Keratinocyte (primary cell): ENCODE results near the gene CD99L2. TPM values are rescaled to one million over a fixed set of nuclear protein-coding genes. Genes with fewer than 3 reads are reported as not detected.

ENCODE experiments used
- DNase-seq: peaks from one replicate; pipeline ENCODE4 v3.0.0-alpha.2; 2011; ENCODE audit warnings: low read depth, missing footprints, low spot score
- FAIRE-seq: peaks from 2 replicates; lab custom pipeline; 2011; peaks lifted over from hg19 to GRCh38; lab: Jason Lieb, UNC
- H2AFZ ChIP-seq: 2 replicates; pipeline ENCODE4 v1.6.0; 2012; ENCODE audit warnings: low read length, control low read depth, inconsistent platforms; ENCODE audit not compliant: control insufficient read depth
- H3K27ac ChIP-seq: 2 replicates; pipeline ENCODE4 v1.5.1; 2011; ENCODE audit warnings: low read length; ENCODE audit not compliant: control insufficient read depth, insufficient read depth
- H3K27me3 ChIP-seq: 3 replicates; pipeline ENCODE4 v1.6.0; 2011; ENCODE audit warnings: low read length; ENCODE audit not compliant: control insufficient read depth, insufficient read depth; ENCODE audit errors: extremely low read depth
- H3K36me3 ChIP-seq, 2 experiments: 2 replicates in 1 of 2; 3 replicates in 1 of 2; pipeline ENCODE4 v1.5.1; 2011; ENCODE audit warnings: low read length in 2 of 2, mild to moderate bottlenecking in 1 of 2; ENCODE audit not compliant: control insufficient read depth in 2 of 2, insufficient read depth in 2 of 2; ENCODE audit errors: extremely low read depth in 1 of 2
- H3K4me1 ChIP-seq: 3 replicates; pipeline ENCODE4 v1.5.1; 2011; ENCODE audit warnings: low read length; ENCODE audit not compliant: control insufficient read depth, insufficient read depth; ENCODE audit errors: extremely low read depth
- H3K4me2 ChIP-seq: 3 replicates; pipeline ENCODE4 v1.6.0; 2011; ENCODE audit warnings: low read depth, low read length; ENCODE audit not compliant: control insufficient read depth, insufficient read depth; ENCODE audit errors: extremely low read depth
- H3K4me3 ChIP-seq, 3 experiments: fragments of 200-600 bp in 1 of 3; sonication (generic) in 1 of 3; 2 replicates in 2 of 3; 3 replicates in 1 of 3; pipeline ENCODE4 v1.5.1; 2011 to 2016; ENCODE audit warnings: low read length in 3 of 3, mild to moderate bottlenecking in 3 of 3, control low read depth in 2 of 3, inconsistent platforms in 1 of 3, low read depth in 1 of 3, mixed read lengths in 1 of 3, mixed run types in 1 of 3, moderate library complexity in 1 of 3; ENCODE audit not compliant: control insufficient read depth in 2 of 3, insufficient read depth in 2 of 3; ENCODE audit errors: extremely low read depth in 1 of 3
- H3K79me2 ChIP-seq: 2 replicates; pipeline ENCODE4 v1.6.0; 2012; ENCODE audit warnings: low read length; ENCODE audit not compliant: control insufficient read depth, insufficient read depth
- H3K9ac ChIP-seq: 3 replicates; pipeline ENCODE4 v1.6.0; 2011; ENCODE audit warnings: low read length; ENCODE audit not compliant: control insufficient read depth, insufficient read depth; ENCODE audit errors: extremely low read depth
- H3K9me1 ChIP-seq: 3 replicates; pipeline ENCODE4 v1.6.0; 2011; ENCODE audit warnings: low read length; ENCODE audit not compliant: control insufficient read depth, insufficient read depth; ENCODE audit errors: extremely low read depth
- H3K9me3 ChIP-seq: 2 replicates; pipeline ENCODE4 v1.5.1; 2012; ENCODE audit warnings: low read depth, low read length; ENCODE audit not compliant: control insufficient read depth
- H4K20me1 ChIP-seq: 3 replicates; pipeline ENCODE4 v1.6.0; 2011; ENCODE audit warnings: low read length; ENCODE audit not compliant: control insufficient read depth, insufficient read depth; ENCODE audit errors: extremely low read depth
- EZH2 ChIP-seq: IDR thresholded peaks from one replicate; pipeline ENCODE4 v1.6.1; 2012; ENCODE audit warnings: inconsistent platforms, mild to moderate bottlenecking, low read length, moderate library complexity
- dilution Hi-C: fragments of 300-500 bp; cut with MboI; formaldehyde crosslinking; loops from one replicate; pipeline ENCODE4 v1.7.0; 2020; ENCODE audit warnings: low sequenced_read_pairs; ENCODE audit not compliant: extremely low pct_ligation_motif_present
- polyA plus RNA-seq, 5 experiments: library from polyadenylated mRNA; depleted of rRNA in 3 of 5; stranded (reverse) in 3 of 5; stranded (forward) in 1 of 5; unstranded in 1 of 5; fragments of >200 nt; gene quantifications; 1 replicate in 1 of 5; 2 replicates in 3 of 5; 3 replicates in 1 of 5; pipeline versions ENCODE4 v1.2.1 to v1.2.3, GENCODE V29; 2011 to 2012; ENCODE audit warnings: missing spikeins in 2 of 5, low read depth in 1 of 5, low replicate concordance in 1 of 5
- TF ChIP-seq, protein P1 (sequence below), 3 experiments: IDR thresholded peaks in 1 of 3; conservative IDR thresholded peaks in 1 of 3; optimal IDR thresholded peaks in 1 of 3; 2 replicates in 2 of 3; 3 replicates in 1 of 3; pipeline versions ENCODE3 to v1.5.1; 2011; ENCODE audit warnings: low read length in 3 of 3, mild to moderate bottlenecking in 3 of 3, moderate library complexity in 2 of 3, control low read depth in 1 of 3, inconsistent platforms in 1 of 3; ENCODE audit not compliant: insufficient read depth in 2 of 3; ENCODE audit errors: extremely low read depth in 1 of 3

The CD99L2 gene
- polyA plus RNA-seq, 1 donor (not counting 4 experiments of a cell fraction or from before 2014, with no cell fraction given) = 14.4 TPM

GRCh38 chrX:150902434-150903109 lies 4.1 kb upstream of the CD99L2 start:
- Histone ChIP-seq H3K9ac (no peak overlapping the region), H4K20me1 (no peaks in the 10 kb centered on the region), H3K79me2 (peaks cover 5% of the 10 kb centered on the region), H3K9me3 (no peaks in the 10 kb centered on the region), H3K36me3 (no peaks in the 10 kb centered on the region), H3K4me1 (no peaks in the 10 kb centered on the region), H3K4me3 (no peak overlapping the region), H2AFZ (no peak overlapping the region), H3K27me3 (no peaks in the 10 kb centered on the region), H3K4me2 (no peak overlapping the region), H3K9me1 (no peaks in the 10 kb centered on the region), H3K27ac (no peak overlapping the region)
- no peak for TF ChIP-seq EZH2
- TF ChIP-seq, protein P1, sequence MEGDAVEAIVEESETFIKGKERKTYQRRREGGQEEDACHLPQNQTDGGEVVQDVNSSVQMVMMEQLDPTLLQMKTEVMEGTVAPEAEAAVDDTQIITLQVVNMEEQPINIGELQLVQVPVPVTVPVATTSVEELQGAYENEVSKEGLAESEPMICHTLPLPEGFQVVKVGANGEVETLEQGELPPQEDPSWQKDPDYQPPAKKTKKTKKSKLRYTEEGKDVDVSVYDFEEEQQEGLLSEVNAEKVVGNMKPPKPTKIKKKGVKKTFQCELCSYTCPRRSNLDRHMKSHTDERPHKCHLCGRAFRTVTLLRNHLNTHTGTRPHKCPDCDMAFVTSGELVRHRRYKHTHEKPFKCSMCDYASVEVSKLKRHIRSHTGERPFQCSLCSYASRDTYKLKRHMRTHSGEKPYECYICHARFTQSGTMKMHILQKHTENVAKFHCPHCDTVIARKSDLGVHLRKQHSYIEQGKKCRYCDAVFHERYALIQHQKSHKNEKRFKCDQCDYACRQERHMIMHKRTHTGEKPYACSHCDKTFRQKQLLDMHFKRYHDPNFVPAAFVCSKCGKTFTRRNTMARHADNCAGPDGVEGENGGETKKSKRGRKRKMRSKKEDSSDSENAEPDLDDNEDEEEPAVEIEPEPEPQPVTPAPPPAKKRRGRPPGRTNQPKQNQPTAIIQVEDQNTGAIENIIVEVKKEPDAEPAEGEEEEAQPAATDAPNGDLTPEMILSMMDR (optimal IDR thresholded peaks at IDR 0.05 in 1 of 3, IDR thresholded peaks at IDR 0.05 in 1 of 3, conservative IDR thresholded peaks at IDR 0.05 in 1 of 3; ENCODE audit: extremely low read depth in 1 of 3, insufficient read depth in 2 of 3, low read length in 3 of 3) = no peak
- DNase-seq (no peak), FAIRE-seq (no peak)
- dilution Hi-C loops = no loop called here

DNA sequence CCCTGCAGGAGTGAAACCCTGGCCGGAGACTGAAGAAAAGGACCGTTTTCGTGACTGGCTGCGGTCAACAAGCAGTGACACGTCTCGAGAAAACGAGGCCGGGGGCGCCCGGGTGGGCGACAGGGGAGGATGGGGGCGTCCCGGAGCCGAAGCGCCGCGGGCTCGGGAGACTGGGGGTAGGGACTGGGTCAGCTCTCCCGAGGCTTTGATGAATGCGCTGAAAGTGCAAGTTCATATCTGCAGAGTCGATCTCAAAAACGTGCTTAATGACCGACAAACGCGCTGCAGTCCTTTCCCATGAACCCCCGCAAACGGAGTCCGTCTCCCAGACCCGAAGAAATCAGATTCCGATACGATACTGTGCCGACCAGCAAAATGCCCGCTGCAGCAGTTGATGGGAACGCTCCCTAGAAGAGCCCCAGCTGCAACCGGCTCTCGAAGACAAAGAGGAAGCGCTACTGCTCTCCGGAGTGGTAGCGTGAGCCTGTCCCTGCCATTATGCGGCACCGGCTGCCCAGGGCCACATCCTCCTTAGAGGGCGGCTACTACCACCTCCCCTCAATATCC lies 806 bp upstream of the CD99L2 start:
- dilution Hi-C loops = no loop called here
- FAIRE-seq (no peak), DNase-seq (no peak)
- Histone ChIP-seq H3K4me2 (peak overlapping the region; percentile 62), H3K36me3 (no peaks in the 10 kb centered on the region), H3K79me2 (peaks cover 26% of the 10 kb centered on the region), H4K20me1 (no peaks in the 10 kb centered on the region), H3K9me3 (no peaks in the 10 kb centered on the region), H3K27ac (peak overlapping the region; percentile 60), H3K9me1 (no peaks in the 10 kb centered on the region), H3K4me3 (peak overlapping the region; percentile 48 to 62 (median 59)), H3K27me3 (no peaks in the 10 kb centered on the region), H2AFZ (peak overlapping the region; percentile 49), H3K9ac (peak overlapping the region; percentile 82), H3K4me1 (no peaks in the 10 kb centered on the region)
- TF ChIP-seq, protein P1 (optimal IDR thresholded peaks at IDR 0.05 in 1 of 3, IDR thresholded peaks at IDR 0.05 in 1 of 3, conservative IDR thresholded peaks at IDR 0.05 in 1 of 3; ENCODE audit: extremely low read depth in 1 of 3, insufficient read depth in 2 of 3, low read length in 3 of 3) = no peak
- TF ChIP-seq EZH2 = no peak
